Ovary (tissue), 3 donors: ENCODE results near the gene ADAR.

ENCODE experiments used
- EP300 ChIP-seq: sonication (generic); formaldehyde crosslinking; IDR thresholded peaks from one replicate; pipeline ENCODE4 v1.6.1; 2017; ENCODE audit warnings: antibody characterized with exemption
- POLR2A ChIP-seq: fragments of 450-650 bp; IDR thresholded peaks from one replicate; pipeline ENCODE4 v1.6.1; 2017; ENCODE audit warnings: antibody characterized with exemption, mild to moderate bottlenecking, moderate library complexity
- TF ChIP-seq, protein P1 (sequence below), 3 donors: fragments of 450-650 bp in 2 of 3; fragments of 200-600 bp in 1 of 3; IDR thresholded peaks; one replicate each; pipeline versions ENCODE4 v1.5.1 to v1.8.0; 2016 to 2022; ENCODE audit warnings: antibody characterized with exemption in 3 of 3, mild to moderate bottlenecking in 1 of 3
- donor health status: DM: no; HTN: no; CAD: no.

- no peak for TF ChIP-seq POLR2A
- TF ChIP-seq, protein P1, sequence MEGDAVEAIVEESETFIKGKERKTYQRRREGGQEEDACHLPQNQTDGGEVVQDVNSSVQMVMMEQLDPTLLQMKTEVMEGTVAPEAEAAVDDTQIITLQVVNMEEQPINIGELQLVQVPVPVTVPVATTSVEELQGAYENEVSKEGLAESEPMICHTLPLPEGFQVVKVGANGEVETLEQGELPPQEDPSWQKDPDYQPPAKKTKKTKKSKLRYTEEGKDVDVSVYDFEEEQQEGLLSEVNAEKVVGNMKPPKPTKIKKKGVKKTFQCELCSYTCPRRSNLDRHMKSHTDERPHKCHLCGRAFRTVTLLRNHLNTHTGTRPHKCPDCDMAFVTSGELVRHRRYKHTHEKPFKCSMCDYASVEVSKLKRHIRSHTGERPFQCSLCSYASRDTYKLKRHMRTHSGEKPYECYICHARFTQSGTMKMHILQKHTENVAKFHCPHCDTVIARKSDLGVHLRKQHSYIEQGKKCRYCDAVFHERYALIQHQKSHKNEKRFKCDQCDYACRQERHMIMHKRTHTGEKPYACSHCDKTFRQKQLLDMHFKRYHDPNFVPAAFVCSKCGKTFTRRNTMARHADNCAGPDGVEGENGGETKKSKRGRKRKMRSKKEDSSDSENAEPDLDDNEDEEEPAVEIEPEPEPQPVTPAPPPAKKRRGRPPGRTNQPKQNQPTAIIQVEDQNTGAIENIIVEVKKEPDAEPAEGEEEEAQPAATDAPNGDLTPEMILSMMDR (IDR thresholded peaks at IDR 0.05): no peak
- TF ChIP-seq EP300: no peak
Measured at GRCh38 chr1:154639876-154640275, 31.9 kb upstream of the ADAR start.
